ENCODE data around the gene TBX4.

DNA sequence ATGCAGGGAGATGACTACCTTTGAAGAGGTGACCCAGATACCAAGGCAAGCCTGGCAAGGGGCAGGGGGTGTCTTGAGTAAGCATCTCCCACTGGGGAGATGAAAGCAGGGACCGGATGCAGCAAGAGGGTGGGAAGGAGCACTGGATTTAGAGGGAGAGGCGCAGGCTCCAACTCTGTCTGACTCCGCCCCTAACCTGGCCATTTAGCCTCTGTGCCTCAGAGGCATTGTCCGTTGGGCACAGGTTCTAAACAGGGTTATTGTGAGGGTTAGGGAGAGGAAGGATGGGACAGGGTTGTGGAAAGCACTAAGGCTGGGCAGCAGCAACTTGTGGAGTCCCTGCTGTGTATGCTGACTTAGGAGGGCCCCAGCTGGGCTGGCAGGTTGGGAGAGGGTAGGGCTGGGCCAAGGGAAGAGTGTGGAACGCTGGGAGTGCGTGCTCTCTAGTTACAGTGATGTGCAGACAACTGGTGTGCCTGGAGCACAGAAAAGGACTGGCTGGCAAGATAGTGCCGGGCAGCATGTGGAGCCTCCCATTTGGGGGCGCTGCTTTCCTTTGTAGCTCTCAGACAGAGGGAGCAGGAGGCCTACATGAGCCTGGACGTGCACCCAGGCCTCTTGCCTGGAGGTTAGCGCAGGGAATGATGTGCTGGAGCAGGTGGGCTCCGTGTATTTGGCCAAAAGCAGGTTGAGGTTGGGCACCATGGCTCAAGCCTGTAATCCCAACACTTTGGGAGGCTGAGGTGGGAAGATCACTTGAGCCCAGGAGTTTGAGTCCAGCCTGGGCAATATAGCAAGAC lies 26.3 kb upstream of the TBX4 start:
- TF ChIP-seq CTCF (IDR thresholded peaks at IDR 0.05): no peak
- no peak for TF ChIP-seq POLR2A (IDR thresholded peaks at IDR 0.05)
